HL-60 (cell line): ENCODE results near the gene NAP1L4.

Experiments used
- CTCF ChIP-seq: IDR thresholded peaks from one replicate; pipeline ENCODE4 v1.5.1; 2011; ENCODE audit warnings: low read length, control low read depth, inconsistent platforms; ENCODE audit not compliant: insufficient read depth
- POLR2AphosphoS5 ChIP-seq: IDR thresholded peaks from 2 replicates; pipeline ENCODE4 v1.6.1; 2012; ENCODE audit warnings: low read depth
- SPI1 ChIP-seq: IDR thresholded peaks from 2 replicates; pipeline ENCODE4 v1.6.1; 2012; ENCODE audit warnings: low read depth, mild to moderate bottlenecking, borderline replicate concordance

- TF ChIP-seq CTCF (no peak), SPI1 (no peak), POLR2AphosphoS5 (no peak)
Measured at GRCh38 chr11:2904153-2905052, 87.7 kb downstream of the NAP1L4 start.
